DOHH2 (cell line): ENCODE results near the gene SPINT1.

Experiments used
- H3F3A ChIP-seq: fragments of 200-600 bp; sonication (generic), shearing (Covaris generic); 2 replicates; pipeline ENCODE4 v1.6.0; 2016; ENCODE audit warnings: antibody characterized with exemption, mild to moderate bottlenecking; ENCODE audit not compliant: control insufficient read depth, insufficient read depth
- H3K27ac ChIP-seq: fragments of 200-600 bp; sonication (generic); 2 replicates; pipeline ENCODE4 v1.5.1; 2014; ENCODE audit warnings: low read depth, mild to moderate bottlenecking, low read length, moderate library complexity
- H3K27me3 ChIP-seq: fragments of 200-600 bp; sonication (generic); 2 replicates; pipeline ENCODE4 v1.6.1; 2014; ENCODE audit warnings: mild to moderate bottlenecking, low read length, mixed read lengths; ENCODE audit not compliant: control insufficient read depth
- H3K36me3 ChIP-seq: fragments of 200-600 bp; sonication (generic); 2 replicates; pipeline ENCODE4 v1.6.1; 2014; ENCODE audit warnings: mild to moderate bottlenecking, low read length, moderate library complexity, mixed read lengths; ENCODE audit not compliant: control insufficient read depth
- H3K4me1 ChIP-seq: fragments of 200-600 bp; sonication (generic); 2 replicates; pipeline ENCODE4 v1.6.1; 2014; ENCODE audit warnings: mild to moderate bottlenecking, low read length, mixed read lengths; ENCODE audit not compliant: control insufficient read depth
- H3K4me2 ChIP-seq: fragments of 200-600 bp; sonication (generic); 2 replicates; pipeline ENCODE4 v1.6.0; 2014; ENCODE audit warnings: mild to moderate bottlenecking, low read length, moderate library complexity
- H3K4me3 ChIP-seq: fragments of 200-600 bp; sonication (generic); 2 replicates; pipeline ENCODE4 v1.5.1; 2014; ENCODE audit warnings: mild to moderate bottlenecking, low read length, mixed read lengths
- H3K79me2 ChIP-seq: fragments of 200-600 bp; sonication (generic); 2 replicates; pipeline ENCODE4 v1.6.1; 2014; ENCODE audit warnings: mild to moderate bottlenecking, low read length, mixed read lengths; ENCODE audit not compliant: control insufficient read depth
- H3K9me2 ChIP-seq: fragments of 200-600 bp; sonication (generic); replicated peaks from 2 replicates; pipeline ENCODE4 v1.6.1; 2014; ENCODE audit warnings: mild to moderate bottlenecking, low read length, mixed read lengths; ENCODE audit not compliant: control insufficient read depth
- H3K9me3 ChIP-seq: fragments of 200-600 bp; sonication (generic); 2 replicates; pipeline ENCODE4 v1.6.1; 2014; ENCODE audit warnings: antibody characterized with exemption, low read length, mixed read lengths; ENCODE audit not compliant: control insufficient read depth, insufficient read depth
- H4K20me1 ChIP-seq: fragments of 200-600 bp; sonication (generic); 2 replicates; pipeline ENCODE4 v1.6.0; 2014; ENCODE audit warnings: low read depth, mild to moderate bottlenecking, antibody characterized with exemption, low read length, moderate library complexity; ENCODE audit not compliant: control insufficient read depth, insufficient read depth
- CTCF ChIP-seq: fragments of 200-600 bp; sonication (generic); IDR thresholded peaks from one replicate; pipeline ENCODE4 v1.5.1; 2014; ENCODE audit warnings: antibody characterized with exemption, mild to moderate bottlenecking, low read depth, low read length; ENCODE audit not compliant: poor library complexity, severe bottlenecking
- EZH2phosphoT487 ChIP-seq: fragments of 200-600 bp; sonication (generic); IDR thresholded peaks from 2 replicates; pipeline ENCODE4 v1.6.1; 2017; ENCODE audit warnings: borderline replicate concordance, mild to moderate bottlenecking, antibody characterized with exemption, low read length, moderate library complexity, mixed read lengths

SPINT1 gene

GRCh38 chr15:40902605-40903561 lies 59.0 kb downstream of the SPINT1 start:
- no peak for TF ChIP-seq EZH2phosphoT487
- no peak for TF ChIP-seq CTCF
- peaks cover 44% of the 10 kb centered on the region for H3K4me1 ChIP-seq
- peaks cover 19% of the 10 kb centered on the region for H3K79me2 ChIP-seq
- H3F3A ChIP-seq: 0 out of 2 replicates have a peak, but pooled peaks cover 2% of the 10 kb centered on the region
- H3K27me3 ChIP-seq: no peaks in the 10 kb centered on the region
- no peaks in the 10 kb centered on the region for H3K9me2 ChIP-seq
- H4K20me1 ChIP-seq: no peaks in the 10 kb centered on the region
- peaks cover 53% of the 10 kb centered on the region for H3K36me3 ChIP-seq
- H3K4me2 ChIP-seq: peak overlapping the region; percentile 42
- no peaks in the 10 kb centered on the region for H3K9me3 ChIP-seq
- peak overlapping the region; percentile 37 for H3K4me3 ChIP-seq
- H3K27ac ChIP-seq: peak overlapping the region; percentile 48

GRCh38 chr15:40904552-40905201 lies 60.8 kb downstream of the SPINT1 start:
- Histone ChIP-seq H3K9me2 (no peaks in the 10 kb centered on the region), H3K4me1 (peaks cover 44% of the 10 kb centered on the region)

More at GRCh38 chr15:40904552-40905201, 60.8 kb downstream of the SPINT1 start:
- Histone ChIP-seq H3K4me2 (no peak overlapping the region), H3K27ac (no peak overlapping the region), H3K79me2 (peaks cover 19% of the 10 kb centered on the region), H3K9me3 (no peaks in the 10 kb centered on the region), H3K36me3 (peaks cover 43% of the 10 kb centered on the region), H3K27me3 (no peaks in the 10 kb centered on the region), H3F3A (peaks cover 9% of the 10 kb centered on the region; the same call in 1 of the 2 replicates), H4K20me1 (no peaks in the 10 kb centered on the region), H3K4me3 (no peak overlapping the region)
- no peak for TF ChIP-seq CTCF
- TF ChIP-seq EZH2phosphoT487: no peak
